H1 (cell line): Measurements from ENCODE around the gene POLA2. TPM values are rescaled to one million over a fixed set of nuclear protein-coding genes. Genes with fewer than 3 reads are reported as not detected.

Source experiments
- BRCA1 ChIP-seq: IDR thresholded peaks from 2 replicates; pipeline ENCODE4 v1.6.1; 2012; ENCODE audit warnings: low read depth, low read length, improper control_type of control experiment
- GABPA ChIP-seq: IDR thresholded peaks from 2 replicates; pipeline ENCODE4 v1.6.1; 2011; ENCODE audit warnings: mild to moderate bottlenecking, low read length, moderate library complexity, borderline replicate concordance; ENCODE audit not compliant: insufficient read depth
- POLR2AphosphoS5 ChIP-seq: IDR thresholded peaks from 2 replicates; pipeline ENCODE4 v1.6.1; 2011; ENCODE audit warnings: low read depth, low read length
- SAP30 ChIP-seq: fragments of 300-600 bp; sonication (generic); IDR thresholded peaks from 2 replicates; pipeline ENCODE4 v1.7.1; 2012; ENCODE audit warnings: low read length, moderate library complexity, mild to moderate bottlenecking, inconsistent platforms; ENCODE audit not compliant: insufficient read depth, insufficient replicate concordance
- SIX5 ChIP-seq: IDR thresholded peaks from 2 replicates; pipeline ENCODE4 v1.6.1; 2011; ENCODE audit warnings: mild to moderate bottlenecking, low read depth, low read length
- polyA plus RNA-seq, 7 experiments: library from polyadenylated mRNA; depleted of rRNA in 3 of 7; stranded (reverse) in 5 of 7; unstranded in 2 of 7; fragments of >200 nt in 5 of 7; fragments of 200-250 nt in 2 of 7; gene quantifications; 1 replicate in 5 of 7; 2 replicates in 1 of 7; 4 replicates in 1 of 7; pipeline versions ENCODE4 v1.2.1 to v1.2.3, GENCODE V29; 2011 to 2013; ENCODE audit warnings: missing spikeins in 2 of 7, mixed read lengths in 2 of 7
- total RNA-seq: library from RNA; stranded (reverse); fragmentation: NEBNext Ultra II Directional; extraction: Animal tissue kit (Norgen Biotek cat#: 25700); gene quantifications from 2 replicates; pipeline ENCODE4 v1.2.1, GENCODE V29; 2021

POLA2 gene
- total and polyA plus RNA-seq, 2 of the 8 experiments (the other 6 are each of a cell fraction or from before 2014, with no cell fraction given), result 31.2 to 55.9 TPM

GRCh38 chr11:65254724-65255123 is 7.0 kb upstream of the POLA2 start (continued):
- TF ChIP-seq GABPA (no peak), SIX5 (no peak), BRCA1 (no peak), POLR2AphosphoS5 (no peak), SAP30 (no peak)
